ENCODE data around the gene BRMS1L. TPM values are rescaled to one million over a fixed set of nuclear protein-coding genes. Genes with fewer than 3 reads are reported as not detected.

Gene BRMS1L
- total RNA-seq, 1 donor from 2014 or later, result 14.3 TPM

GRCh38 chr14:35865611-35866324 is 39.6 kb downstream of the BRMS1L start:
- Histone ChIP-seq H2AFZ (replicated peaks) (no peak overlapping the region), H3K27ac (no peak overlapping the region), H3F3A (ENCODE audit: low read depth) (peaks cover under 1% of the 10 kb centered on the region), H3K9ac (no peak overlapping the region), H3K4me3 (no peak overlapping the region), H4K20me1 (ENCODE audit: low read depth) (no peaks in the 10 kb centered on the region), H3K4me1 (peaks cover 7% of the 10 kb centered on the region), H3K27me3 (no peaks in the 10 kb centered on the region), H3K36me3 (peaks cover 20% of the 10 kb centered on the region), H3K4me2 (no peak overlapping the region), H3K9me3 (ENCODE audit: low read depth) (no peaks in the 10 kb centered on the region), H3K79me2 (ENCODE audit: low read depth) (no peaks in the 10 kb centered on the region)
- Mint-ChIP-seq H3K27ac (no peak overlapping the region), H3K4me3 (no peak overlapping the region), H3K27me3 (ENCODE audit: insufficient read depth, low read depth) (no peaks in the 10 kb centered on the region), H3K4me1 (peaks cover 6% of the 10 kb centered on the region), H3K9me3 (no peaks in the 10 kb centered on the region), H3K36me3 (peaks cover 7% of the 10 kb centered on the region)
- TF ChIP-seq CTCF (IDR thresholded peaks at IDR 0.05), result no peak
- DNase-seq (ENCODE audit: low spot score), result no peak

GRCh38 chr14:35866595-35867279 is 40.6 kb downstream of the BRMS1L start:
- DNase-seq (ENCODE audit: low spot score), result no peak
- Histone ChIP-seq H3K36me3 (peaks cover 24% of the 10 kb centered on the region), H3K4me1 (no peaks in the 10 kb centered on the region), H3K4me3 (no peak overlapping the region), H3K9me3 (ENCODE audit: low read depth) (no peaks in the 10 kb centered on the region), H3F3A (ENCODE audit: low read depth) (no peaks in the 10 kb centered on the region), H3K9ac (no peak overlapping the region), H4K20me1 (ENCODE audit: low read depth) (no peaks in the 10 kb centered on the region), H3K79me2 (ENCODE audit: low read depth) (no peaks in the 10 kb centered on the region), H3K27ac (no peak overlapping the region), H2AFZ (replicated peaks) (no peak overlapping the region), H3K27me3 (no peaks in the 10 kb centered on the region), H3K4me2 (no peak overlapping the region)
- Mint-ChIP-seq H3K4me3 (no peak overlapping the region), H3K27me3 (ENCODE audit: insufficient read depth, low read depth) (no peaks in the 10 kb centered on the region), H3K4me1 (no peaks in the 10 kb centered on the region), H3K9me3 (no peaks in the 10 kb centered on the region), H3K27ac (no peak overlapping the region), H3K36me3 (peaks cover 7% of the 10 kb centered on the region)
- TF ChIP-seq EZH2phosphoT487 (IDR thresholded peaks at IDR 0.05), result no peak
- no peak for TF ChIP-seq CTCF (IDR thresholded peaks at IDR 0.05)
- no peak for TF ChIP-seq EZH2 (IDR thresholded peaks at IDR 0.05)

GRCh38 chr14:35867280-35867629 is 41.1 kb downstream of the BRMS1L start:
- no peaks in the 10 kb centered on the region for H3K4me1 Mint-ChIP-seq
- no peaks in the 10 kb centered on the region for H3K27me3 Mint-ChIP-seq (ENCODE audit: insufficient read depth, low read depth)

More at GRCh38 chr14:35867280-35867629, 41.1 kb downstream of the BRMS1L start:
- H3K4me3 ChIP-seq, result no peak overlapping the region
- H3K27ac Mint-ChIP-seq, result no peak overlapping the region
- H3K9me3 ChIP-seq (ENCODE audit: low read depth), result no peaks in the 10 kb centered on the region
- no peak overlapping the region for H3K4me2 ChIP-seq
- no peak overlapping the region for H3K27ac ChIP-seq
- no peak overlapping the region for H2AFZ ChIP-seq (replicated peaks)
- H3K9me3 Mint-ChIP-seq, result no peaks in the 10 kb centered on the region
- H3F3A ChIP-seq (ENCODE audit: low read depth), result no peaks in the 10 kb centered on the region
- H3K27me3 ChIP-seq, result no peaks in the 10 kb centered on the region
- H4K20me1 ChIP-seq (ENCODE audit: low read depth), result no peaks in the 10 kb centered on the region
- peaks cover 24% of the 10 kb centered on the region for H3K36me3 ChIP-seq
- H3K4me3 Mint-ChIP-seq, result no peak overlapping the region
- no peak for DNase-seq (ENCODE audit: low spot score)
- H3K36me3 Mint-ChIP-seq, result peaks cover 7% of the 10 kb centered on the region
- H3K79me2 ChIP-seq (ENCODE audit: low read depth), result no peaks in the 10 kb centered on the region
- TF ChIP-seq CTCF (IDR thresholded peaks at IDR 0.05) (no peak), EZH2 (IDR thresholded peaks at IDR 0.05) (no peak), EZH2phosphoT487 (IDR thresholded peaks at IDR 0.05) (no peak)
- H3K9ac ChIP-seq, result no peak overlapping the region
- H3K4me1 ChIP-seq, result no peaks in the 10 kb centered on the region

Measured in neural progenitor cell (in vitro differentiated cells).